Nephron (organoid): ENCODE data around the gene C10orf53.

Experiments used
- H3K27ac Mint-ChIP-seq, 3 experiments: 2 replicates each; pipeline ENCODE4 v1.8.0; 2020; ENCODE audit warnings: mixed read lengths in 3 of 3, mild to moderate bottlenecking in 2 of 3, moderate library complexity in 1 of 3
- H3K27me3 Mint-ChIP-seq: 2 replicates; pipeline ENCODE4 v1.8.0; 2021; ENCODE audit warnings: low read depth, mild to moderate bottlenecking, moderate library complexity, mixed read lengths
- H3K36me3 Mint-ChIP-seq: 2 replicates; pipeline ENCODE4 v1.8.0; 2020; ENCODE audit warnings: low read depth, mixed read lengths
- H3K4me1 Mint-ChIP-seq: 2 replicates; pipeline ENCODE4 v1.8.0; 2020; ENCODE audit warnings: mixed read lengths
- H3K4me3 Mint-ChIP-seq, 3 experiments: 2 replicates each; pipeline ENCODE4 v1.8.0; 2020; ENCODE audit warnings: mild to moderate bottlenecking in 3 of 3, mixed read lengths in 3 of 3, moderate library complexity in 2 of 3
- H3K9me3 Mint-ChIP-seq: 2 replicates; pipeline ENCODE4 v1.8.0; 2020; ENCODE audit warnings: mixed read lengths
- TF ChIP-seq, protein P1 (sequence below), 3 experiments: fragments of 200-600 bp; sonication (generic); IDR thresholded peaks; one replicate each; pipeline ENCODE4 v1.5.0; 2021; ENCODE audit warnings: antibody characterized with exemption in 3 of 3; ENCODE audit not compliant: unreplicated experiment in 3 of 3

The C10orf53 gene

DNA sequence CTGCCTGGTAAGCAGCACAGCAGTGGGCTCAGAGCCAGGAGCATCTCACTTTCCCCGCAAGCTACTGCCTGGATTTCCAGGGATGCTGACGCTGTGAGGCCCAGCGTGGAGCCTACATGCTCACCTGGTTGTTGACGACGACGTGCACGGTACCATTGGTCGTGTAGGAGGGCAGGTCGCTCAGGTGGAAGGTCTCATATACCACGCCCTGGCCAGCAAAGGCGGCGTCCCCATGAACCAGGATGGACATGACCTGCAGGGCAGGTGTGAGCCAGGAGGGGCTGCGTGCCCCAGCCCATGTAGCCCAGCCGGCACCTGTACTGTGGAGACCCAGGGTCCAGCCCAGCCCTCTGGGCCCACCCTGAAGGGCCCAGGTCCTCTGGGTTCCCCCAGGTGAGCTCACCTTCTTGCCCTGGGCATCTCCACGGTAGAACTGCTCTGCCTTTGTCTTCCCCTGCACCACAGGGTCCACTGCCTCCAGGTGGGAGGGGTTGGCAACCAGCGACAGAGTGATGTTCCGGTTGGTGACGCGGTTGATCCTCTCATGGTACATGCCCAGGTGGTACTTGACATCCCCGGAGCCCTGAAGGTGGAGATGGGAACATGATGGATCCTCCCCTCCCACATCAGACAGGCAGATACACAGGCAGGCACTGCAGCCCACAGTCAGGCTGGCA lies 67.3 kb downstream of the C10orf53 start:
- Mint-ChIP-seq H3K4me3 (no peak overlapping the region), H3K9me3 (no peaks in the 10 kb centered on the region), H3K4me1 (no peaks in the 10 kb centered on the region), H3K27me3 (peaks cover 5% of the 10 kb centered on the region), H3K27ac (no peak overlapping the region), H3K36me3 (no peaks in the 10 kb centered on the region)
- TF ChIP-seq, protein P1, sequence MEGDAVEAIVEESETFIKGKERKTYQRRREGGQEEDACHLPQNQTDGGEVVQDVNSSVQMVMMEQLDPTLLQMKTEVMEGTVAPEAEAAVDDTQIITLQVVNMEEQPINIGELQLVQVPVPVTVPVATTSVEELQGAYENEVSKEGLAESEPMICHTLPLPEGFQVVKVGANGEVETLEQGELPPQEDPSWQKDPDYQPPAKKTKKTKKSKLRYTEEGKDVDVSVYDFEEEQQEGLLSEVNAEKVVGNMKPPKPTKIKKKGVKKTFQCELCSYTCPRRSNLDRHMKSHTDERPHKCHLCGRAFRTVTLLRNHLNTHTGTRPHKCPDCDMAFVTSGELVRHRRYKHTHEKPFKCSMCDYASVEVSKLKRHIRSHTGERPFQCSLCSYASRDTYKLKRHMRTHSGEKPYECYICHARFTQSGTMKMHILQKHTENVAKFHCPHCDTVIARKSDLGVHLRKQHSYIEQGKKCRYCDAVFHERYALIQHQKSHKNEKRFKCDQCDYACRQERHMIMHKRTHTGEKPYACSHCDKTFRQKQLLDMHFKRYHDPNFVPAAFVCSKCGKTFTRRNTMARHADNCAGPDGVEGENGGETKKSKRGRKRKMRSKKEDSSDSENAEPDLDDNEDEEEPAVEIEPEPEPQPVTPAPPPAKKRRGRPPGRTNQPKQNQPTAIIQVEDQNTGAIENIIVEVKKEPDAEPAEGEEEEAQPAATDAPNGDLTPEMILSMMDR (IDR thresholded peaks at IDR 0.05; ENCODE audit: unreplicated experiment in 3 of 3), result no peak
